Thymus (tissue), 11 donors: ENCODE data around the gene GATAD2B. TPM values are rescaled to one million over a fixed set of nuclear protein-coding genes. Genes with fewer than 3 reads are reported as not detected.

ENCODE experiments used
- DNase-seq, 9 donors: peaks; one replicate each; pipeline ENCODE4 v3.0.0-alpha.2; 2013; ENCODE audit warnings: low spot score in 9 of 9, low read depth in 6 of 9, missing footprints in 1 of 9
- H3K27ac ChIP-seq, 2 donors: one replicate each; pipeline ENCODE4 v1.5.1; 2013; ENCODE audit warnings: control low read depth in 1 of 2, low read depth in 1 of 2, low read length in 1 of 2, mild to moderate bottlenecking in 1 of 2, moderate library complexity in 1 of 2
- H3K27me3 ChIP-seq, 2 donors: one replicate each; pipeline ENCODE4 v1.5.1; 2013; ENCODE audit warnings: low read length in 1 of 2; ENCODE audit not compliant: control insufficient read depth in 2 of 2, insufficient read depth in 1 of 2
- H3K36me3 ChIP-seq, 2 donors: one replicate each; pipeline ENCODE4 v1.5.1; 2013; ENCODE audit warnings: low read length in 1 of 2, mild to moderate bottlenecking in 1 of 2, moderate library complexity in 1 of 2; ENCODE audit not compliant: control insufficient read depth in 2 of 2, insufficient read depth in 2 of 2
- H3K4me1 ChIP-seq, 2 donors: one replicate each; pipeline ENCODE4 v1.5.1; 2013; ENCODE audit warnings: low read length in 2 of 2; ENCODE audit not compliant: control insufficient read depth in 2 of 2, insufficient read depth in 2 of 2
- H3K4me3 ChIP-seq, 2 donors: one replicate each; pipeline ENCODE4 v1.5.1; 2013; ENCODE audit warnings: low read length in 2 of 2, control low read depth in 1 of 2, mild to moderate bottlenecking in 1 of 2
- H3K9me3 ChIP-seq, 2 donors: one replicate each; pipeline ENCODE4 v1.5.1; 2013; ENCODE audit warnings: low read length in 1 of 2, mild to moderate bottlenecking in 1 of 2; ENCODE audit not compliant: control insufficient read depth in 2 of 2, insufficient read depth in 1 of 2
- WGBS: extraction: QIAGEN DNeasy Blood & Tissue Kit; methylation state at CpG from one replicate; pipeline ENCODE4 v1.1.7; 2013; 5-methylcytosine and 5-hydroxymethylcytosine counted together
- polyA plus RNA-seq: library from polyadenylated mRNA; stranded (reverse); fragments of 200-250 nt; gene quantifications from one replicate; pipeline ENCODE4 v1.2.3, GENCODE V29; 2013
- total RNA-seq: library from RNA; stranded (reverse); fragments of 120-200 nt; gene quantifications from one replicate; pipeline ENCODE4 v1.2.4, GENCODE V29; 2013
- donor health status: healthy.

The GATAD2B gene
- total and polyA plus RNA-seq, 2 donors, result 6.6 to 11.9 TPM

GRCh38 chr1:153801786-153802697 lies 120.7 kb downstream of the GATAD2B start:
- whole genome bisulfite sequencing, result 97% methylated on average over 7 of the region's 7 CpGs
- H3K4me1 ChIP-seq, result peaks cover 0 to 6% of the 10 kb centered on the region in 2 donors

GRCh38 chr1:153801028-153801625 lies 121.6 kb downstream of the GATAD2B start:
- DNase-seq, result no peak
- Histone ChIP-seq H3K4me3 (no peak overlapping the region), H3K4me1 (peaks cover 0 to 9% of the 10 kb centered on the region in 2 donors), H3K9me3 (no peaks in the 10 kb centered on the region), H3K27ac (no peak overlapping the region), H3K36me3 (peaks cover 16 to 17% of the 10 kb centered on the region in 2 donors), H3K27me3 (no peaks in the 10 kb centered on the region)
- WGBS, result 98% methylated on average over 6 of the region's 6 CpGs

More at GRCh38 chr1:153801786-153802697, 120.7 kb downstream of the GATAD2B start:
- Histone ChIP-seq H3K9me3 (no peaks in the 10 kb centered on the region), H3K27me3 (no peaks in the 10 kb centered on the region), H3K27ac (no peak overlapping the region), H3K36me3 (peaks cover 18 to 20% of the 10 kb centered on the region in 2 donors), H3K4me3 (no peak overlapping the region)
- DNase-seq, result no peak

- H3K9me3 ChIP-seq, result no peaks in the 10 kb centered on the region
- no peaks in the 10 kb centered on the region for H3K27me3 ChIP-seq
- DNase-seq, result no peak
- H3K27ac ChIP-seq, result no peak overlapping the region
- H3K4me1 ChIP-seq, result peaks cover 0 to 11% of the 10 kb centered on the region in 2 donors
- H3K4me3 ChIP-seq, result no peak overlapping the region
- H3K36me3 ChIP-seq, result peaks cover 12 to 14% of the 10 kb centered on the region in 2 donors
- 95% methylated on average over 7 of the region's 7 CpGs for WGBS
Observed at GRCh38 chr1:153800516-153800915, 122.3 kb downstream of the GATAD2B start.

GRCh38 chr1:153799566-153800465 lies 123.0 kb downstream of the GATAD2B start:
- Histone ChIP-seq H3K27me3 (no peaks in the 10 kb centered on the region), H3K9me3 (no peaks in the 10 kb centered on the region), H3K4me3 (no peak overlapping the region), H3K36me3 (peaks cover 8 to 12% of the 10 kb centered on the region in 2 donors), H3K27ac (no peak overlapping the region), H3K4me1 (peaks cover 0 to 6% of the 10 kb centered on the region in 2 donors)
- WGBS, result 98% methylated on average over 27 of the region's 27 CpGs
- no peak for DNase-seq

GRCh38 chr1:153799016-153799415 lies 123.8 kb downstream of the GATAD2B start:
- H3K36me3 ChIP-seq, result peaks cover 8 to 12% of the 10 kb centered on the region in 2 donors
- no peak overlapping the region for H3K27ac ChIP-seq
- 96% methylated on average over 4 of the region's 4 CpGs for WGBS
- DNase-seq, result no peak
- H3K9me3 ChIP-seq, result no peaks in the 10 kb centered on the region
- H3K4me1 ChIP-seq, result peaks cover 0 to 6% of the 10 kb centered on the region in 2 donors
- H3K27me3 ChIP-seq, result no peaks in the 10 kb centered on the region
- H3K4me3 ChIP-seq, result no peak overlapping the region

GRCh38 chr1:153798468-153798780 lies 124.3 kb downstream of the GATAD2B start:
- WGBS, result 95% methylated on average over 3 of the region's 3 CpGs
- Histone ChIP-seq H3K4me3 (no peak overlapping the region), H3K36me3 (peaks cover 5 to 12% of the 10 kb centered on the region in 2 donors), H3K27ac (no peak overlapping the region), H3K9me3 (no peaks in the 10 kb centered on the region), H3K4me1 (peaks cover 0 to 6% of the 10 kb centered on the region in 2 donors), H3K27me3 (no peaks in the 10 kb centered on the region)
- DNase-seq, result no peak

- WGBS, result 72% methylated on average over 26 of the region's 26 CpGs
- peaks cover 0 to 6% of the 10 kb centered on the region in 2 donors for H3K4me1 ChIP-seq
- no peak overlapping the region for H3K4me3 ChIP-seq
- H3K9me3 ChIP-seq, result no peaks in the 10 kb centered on the region
- H3K36me3 ChIP-seq, result peaks cover 5 to 9% of the 10 kb centered on the region in 2 donors
- H3K27me3 ChIP-seq, result no peaks in the 10 kb centered on the region
- H3K27ac ChIP-seq, result no peak overlapping the region
- peak; percentile 53 to 91 (median 81) for DNase-seq
Observed at GRCh38 chr1:153796786-153797659, 125.7 kb downstream of the GATAD2B start.
